Suppressor macrophage treated with lipopolysaccharide for 4 hours (primary cell): ENCODE data around the gene CST7.
"Not testable (repeated sequence)": the region's sequence is repeated elsewhere in the genome, so short reads cannot be mapped to it uniquely, and the experiment has no call there.

Source experiments
- DNase-seq: peaks from one replicate; pipeline ENCODE4 v3.0.0-alpha.2; 2020

The CST7 gene

GRCh38 chr20:24948939-24949679, at the start of gene CST7:
TSS of gene CST7 (plus strand) at chr20:24949269. CDS start at chr20:24949506, 237 bp downstream.
- DNase-seq: peak; percentile 85

- DNase-seq: no peak
These were observed 42.3 kb upstream of the CST7 start for GRCh38 chr20:24906806-24907205.

- DNase-seq: no peak
These were observed 40.4 kb upstream of the CST7 start for GRCh38 chr20:24908642-24909041.

- no peak for DNase-seq
These were observed 39.8 kb upstream of the CST7 start for GRCh38 chr20:24909086-24909780.

GRCh38 chr20:24909861-24910260, 39.2 kb upstream of the CST7 start:
- no peak for DNase-seq

- no peak for DNase-seq
These were observed 38.6 kb upstream of the CST7 start for GRCh38 chr20:24910461-24910860.

GRCh38 chr20:24911461-24911860, 37.6 kb upstream of the CST7 start:
- no peak for DNase-seq

- no peak for DNase-seq
These were observed 36.5 kb upstream of the CST7 start for GRCh38 chr20:24912397-24913075.

- DNase-seq: no peak
These were observed 35.9 kb upstream of the CST7 start for GRCh38 chr20:24913076-24913628.

GRCh38 chr20:24914388-24915241, 34.5 kb upstream of the CST7 start:
- no peak for DNase-seq

- no peak for DNase-seq
These were observed 33.6 kb upstream of the CST7 start for GRCh38 chr20:24915440-24915839.

- no peak for DNase-seq
These were observed 33.2 kb upstream of the CST7 start for GRCh38 chr20:24915892-24916291.

GRCh38 chr20:24916412-24916811, 32.7 kb upstream of the CST7 start:
- DNase-seq: no peak

GRCh38 chr20:24917056-24917455, 32.0 kb upstream of the CST7 start:
- no peak for DNase-seq

- DNase-seq: peak; percentile 81
These were observed 31.1 kb upstream of the CST7 start for GRCh38 chr20:24917797-24918578.

- DNase-seq: no peak
These were observed 30.2 kb upstream of the CST7 start for GRCh38 chr20:24918579-24919566.

- DNase-seq: not testable (repeated sequence)
These were observed 29.4 kb upstream of the CST7 start for GRCh38 chr20:24919665-24920064.

- DNase-seq: not testable (repeated sequence)
These were observed 28.4 kb upstream of the CST7 start for GRCh38 chr20:24920706-24921105.

- DNase-seq: not testable (repeated sequence)
These were observed 19.8 kb upstream of the CST7 start for GRCh38 chr20:24929259-24929658.
